Mononuclear cell (primary cell): ENCODE measurements around the gene CYP2U1. TPM values are rescaled to one million over a fixed set of nuclear protein-coding genes. Genes with fewer than 3 reads are reported as not detected.
A peak's percentile ranks its signal among the peaks of the same experiment; 100 is the strongest.
"Not testable (repeated sequence)": the region's sequence is repeated elsewhere in the genome, so short reads cannot be mapped to it uniquely, and the experiment has no call there.

Experiments
- H3K27me3 ChIP-seq: 2 replicates; pipeline ENCODE4 v1.6.0; 2011; ENCODE audit warnings: low read length, control low read depth; ENCODE audit not compliant: insufficient read depth
- H3K4me1 ChIP-seq: 2 replicates; pipeline ENCODE4 v1.5.1; 2011; ENCODE audit warnings: mild to moderate bottlenecking, low read length, control low read depth; ENCODE audit not compliant: insufficient read depth
- H3K4me3 ChIP-seq: 2 replicates; pipeline ENCODE4 v1.5.1; 2011; ENCODE audit warnings: mild to moderate bottlenecking, low read length, moderate library complexity
- H3K9me3 ChIP-seq: 2 replicates; pipeline ENCODE4 v1.5.1; 2011; ENCODE audit warnings: low read depth, mild to moderate bottlenecking, control low read depth, low read length
- total RNA-seq: library from RNA; depleted of rRNA; stranded (reverse); fragments of >200 nt; gene quantifications from one replicate; pipeline ENCODE4 v1.2.3, GENCODE V29; 2012

CYP2U1 gene
- total RNA-seq, 1 donor, result 4.0 TPM

- H3K9me3 ChIP-seq, H3K4me3 ChIP-seq, H3K4me1 ChIP-seq, H3K27me3 ChIP-seq: not testable (repeated sequence)
Measured at GRCh38 chr4:107905082-107905481, 26.3 kb upstream of the CYP2U1 start.

- no peaks in the 10 kb centered on the region for H3K9me3 ChIP-seq
- H3K4me3 ChIP-seq, result no peak overlapping the region
Measured at GRCh38 chr4:107906458-107907100, 24.8 kb upstream of the CYP2U1 start.

GRCh38 chr4:107908377-107908776, 23.0 kb upstream of the CYP2U1 start:
- H3K27me3 ChIP-seq, result no peaks in the 10 kb centered on the region
- H3K4me1 ChIP-seq, result no peaks in the 10 kb centered on the region
- no peaks in the 10 kb centered on the region for H3K9me3 ChIP-seq
- H3K4me3 ChIP-seq, result no peak overlapping the region

More at GRCh38 chr4:107906458-107907100, 24.8 kb upstream of the CYP2U1 start:
- H3K27me3 ChIP-seq, result no peaks in the 10 kb centered on the region
- H3K4me1 ChIP-seq, result no peaks in the 10 kb centered on the region

DNA sequence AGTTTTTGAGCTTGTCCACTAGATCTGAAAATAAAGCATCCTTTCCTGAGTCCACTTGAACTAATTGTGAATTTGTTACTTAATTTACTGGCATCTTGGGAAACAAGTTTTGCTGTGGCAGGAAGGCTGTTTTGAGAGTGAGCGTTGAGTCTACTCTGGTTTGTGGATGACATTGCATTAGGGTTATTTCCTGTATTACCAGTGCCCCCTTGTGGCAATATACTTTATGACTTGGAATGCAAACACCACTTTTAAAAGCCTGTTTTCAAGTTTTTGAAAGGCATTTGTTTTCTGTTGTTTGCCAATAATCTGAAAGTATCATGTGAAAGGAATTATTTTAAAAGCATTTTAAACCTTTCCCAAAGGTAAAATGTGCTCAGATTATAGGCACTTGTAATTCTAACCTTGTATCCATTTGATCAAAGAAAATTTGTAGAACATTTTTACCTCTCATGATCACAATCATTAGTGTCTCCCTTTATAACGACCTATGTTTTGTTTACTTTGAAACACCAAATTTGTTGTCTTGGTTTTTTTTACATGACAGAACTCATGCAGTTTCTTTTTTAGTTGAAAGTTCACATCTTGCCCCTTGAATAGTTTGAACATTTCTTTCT, 18.0 kb upstream of the CYP2U1 start:
- Histone ChIP-seq H3K4me1 (no peaks in the 10 kb centered on the region), H3K4me3 (no peak overlapping the region), H3K9me3 (no peaks in the 10 kb centered on the region), H3K27me3 (no peaks in the 10 kb centered on the region)

DNA sequence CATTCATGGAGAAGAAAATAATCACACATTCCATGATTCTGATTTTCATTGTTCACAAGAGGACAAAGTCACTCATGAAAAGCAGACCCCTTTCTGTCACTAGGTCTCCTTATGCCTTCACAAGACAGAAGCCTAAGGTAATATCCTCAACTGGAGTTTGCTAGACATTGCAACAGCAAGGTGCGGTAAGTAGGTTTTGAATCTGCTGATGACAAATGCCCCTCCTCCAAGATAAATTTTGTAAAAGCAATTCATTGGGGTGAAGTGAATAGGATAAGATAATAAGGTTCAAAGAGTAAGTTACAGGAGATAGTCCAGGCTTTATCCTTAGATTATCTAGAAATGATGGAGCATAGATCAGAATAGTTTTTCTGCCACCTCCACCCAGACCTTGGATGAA, 16.1 kb upstream of the CYP2U1 start:
- Histone ChIP-seq H3K4me1 (no peaks in the 10 kb centered on the region), H3K4me3 (no peak overlapping the region), H3K9me3 (peaks cover 14% of the 10 kb centered on the region), H3K27me3 (peaks cover 8% of the 10 kb centered on the region)

- H3K27me3 ChIP-seq, result peaks cover 10% of the 10 kb centered on the region
- H3K4me1 ChIP-seq, result no peaks in the 10 kb centered on the region
- peaks cover 18% of the 10 kb centered on the region for H3K9me3 ChIP-seq
Measured at GRCh38 chr4:107916623-107917022, 14.7 kb upstream of the CYP2U1 start.

DNA sequence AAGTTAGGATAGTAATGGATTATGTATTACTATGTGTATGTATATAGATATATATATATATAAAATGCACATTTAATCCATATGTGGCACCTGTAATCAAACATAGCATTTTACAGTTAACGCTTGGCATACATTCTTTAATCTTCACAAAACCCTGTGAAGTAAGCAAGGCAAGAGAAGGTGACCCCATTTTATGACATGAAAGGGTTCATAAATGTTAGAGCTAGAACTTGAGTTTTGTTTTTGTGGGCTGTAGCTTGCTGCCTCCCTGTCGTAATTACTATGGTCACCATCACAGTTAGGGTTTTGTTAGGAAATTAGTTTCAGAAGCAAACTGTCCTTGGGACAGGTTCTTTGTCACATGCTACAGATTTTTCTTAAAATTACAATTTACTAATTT, 13.8 kb upstream of the CYP2U1 start:
- Histone ChIP-seq H3K4me1 (no peaks in the 10 kb centered on the region), H3K4me3 (no peak overlapping the region), H3K27me3 (peaks cover 12% of the 10 kb centered on the region), H3K9me3 (peaks cover 18% of the 10 kb centered on the region)

More at GRCh38 chr4:107916623-107917022, 14.7 kb upstream of the CYP2U1 start:
- H3K4me3 ChIP-seq, result no peak overlapping the region

GRCh38 chr4:107922486-107923473, 8.6 kb upstream of the CYP2U1 start:
- H3K9me3 ChIP-seq, result peaks cover 18% of the 10 kb centered on the region
- peaks cover 12% of the 10 kb centered on the region for H3K27me3 ChIP-seq
- no peaks in the 10 kb centered on the region for H3K4me1 ChIP-seq
- H3K4me3 ChIP-seq, result no peak overlapping the region

DNA sequence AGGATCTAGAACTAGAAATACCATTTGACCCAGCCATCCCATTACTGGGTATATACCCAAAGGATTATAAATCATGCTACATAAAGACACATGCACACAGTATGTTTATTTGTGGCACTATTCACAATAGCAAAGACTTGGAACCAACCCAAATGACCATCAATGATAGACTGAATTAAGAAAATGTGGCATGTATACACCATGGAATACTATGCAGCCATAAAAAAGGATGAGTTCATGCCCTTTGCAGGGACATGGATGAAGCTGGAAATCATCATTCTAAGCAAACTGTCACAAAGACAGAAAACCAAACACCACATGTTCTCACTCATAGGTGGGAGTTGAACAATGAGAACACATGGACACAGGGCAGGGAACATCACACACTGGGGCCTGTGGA, 5.6 kb upstream of the CYP2U1 start:
- not testable (repeated sequence) for H3K4me3 ChIP-seq, H3K27me3 ChIP-seq, H3K9me3 ChIP-seq, H3K4me1 ChIP-seq

DNA sequence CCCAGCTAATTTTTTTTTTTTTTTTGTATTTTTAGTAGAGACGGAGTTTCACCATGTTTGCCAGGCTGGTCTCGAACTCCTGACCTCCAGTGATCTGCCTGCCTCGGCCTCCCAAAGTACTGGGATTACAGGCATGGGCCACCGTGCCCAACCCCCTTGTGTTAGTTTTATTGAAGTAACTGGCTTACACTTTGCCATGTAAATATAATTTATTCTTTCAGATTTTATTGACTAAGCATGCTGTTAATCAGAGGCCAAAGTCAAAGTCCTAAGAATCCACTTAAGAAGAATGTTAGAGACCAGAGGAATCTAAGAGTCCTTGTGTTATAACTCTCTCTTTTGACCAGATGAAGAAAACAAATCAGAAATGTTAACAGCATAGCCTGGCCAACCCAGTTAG, 4.5 kb upstream of the CYP2U1 start:
- not testable (repeated sequence) for H3K4me3 ChIP-seq, H3K4me1 ChIP-seq, H3K27me3 ChIP-seq, H3K9me3 ChIP-seq

DNA sequence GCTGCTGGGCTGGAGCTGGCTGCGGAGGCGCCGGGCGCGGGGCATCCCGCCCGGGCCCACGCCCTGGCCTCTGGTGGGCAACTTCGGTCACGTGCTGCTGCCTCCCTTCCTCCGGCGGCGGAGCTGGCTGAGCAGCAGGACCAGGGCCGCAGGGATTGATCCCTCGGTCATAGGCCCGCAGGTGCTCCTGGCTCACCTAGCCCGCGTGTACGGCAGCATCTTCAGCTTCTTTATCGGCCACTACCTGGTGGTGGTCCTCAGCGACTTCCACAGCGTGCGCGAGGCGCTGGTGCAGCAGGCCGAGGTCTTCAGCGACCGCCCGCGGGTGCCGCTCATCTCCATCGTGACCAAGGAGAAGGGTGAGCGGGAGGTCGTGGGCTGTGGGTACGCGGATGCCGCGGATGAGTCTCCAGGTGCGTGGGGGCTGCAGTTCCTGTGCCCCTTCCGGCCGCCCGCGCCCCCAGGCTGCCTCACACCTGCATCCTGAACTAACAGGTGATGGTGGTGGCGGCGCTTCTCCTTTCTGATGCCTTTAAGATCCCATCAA, 499 bp downstream of the CYP2U1 start:
- Histone ChIP-seq H3K4me3 (peak overlapping the region; percentile 61), H3K9me3 (no peaks in the 10 kb centered on the region), H3K4me1 (peaks cover 19% of the 10 kb centered on the region), H3K27me3 (no peaks in the 10 kb centered on the region)

- Histone ChIP-seq H3K4me3 (no peak overlapping the region), H3K4me1 (peaks cover 23% of the 10 kb centered on the region), H3K9me3 (no peaks in the 10 kb centered on the region), H3K27me3 (no peaks in the 10 kb centered on the region)
Measured at GRCh38 chr4:107935246-107935645, 3.9 kb downstream of the CYP2U1 start.

DNA sequence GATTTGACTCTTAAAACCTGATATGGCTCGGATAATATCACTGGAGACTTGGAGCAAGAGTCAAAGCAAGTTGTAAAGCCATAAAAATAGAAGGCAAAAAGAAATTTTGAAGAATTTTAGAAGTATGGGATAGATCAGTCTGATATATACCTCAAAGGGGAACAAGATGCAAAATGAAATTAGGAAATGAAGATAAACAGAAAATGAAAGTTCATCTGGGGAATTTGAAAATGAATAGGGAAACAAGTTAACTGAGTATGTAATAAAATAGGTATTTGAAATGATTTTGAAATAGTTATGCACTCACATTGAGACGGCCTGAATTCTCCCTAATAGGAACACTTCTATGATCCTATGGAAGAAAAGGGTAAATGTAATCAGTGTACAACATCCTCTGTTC, 5.7 kb downstream of the CYP2U1 start:
- H3K9me3 ChIP-seq, result no peaks in the 10 kb centered on the region
- no peak overlapping the region for H3K4me3 ChIP-seq
- peaks cover 13% of the 10 kb centered on the region for H3K4me1 ChIP-seq
- H3K27me3 ChIP-seq, result no peaks in the 10 kb centered on the region

- Histone ChIP-seq H3K27me3 (no peaks in the 10 kb centered on the region), H3K9me3 (no peaks in the 10 kb centered on the region), H3K4me3 (no peak overlapping the region), H3K4me1 (peaks cover 5% of the 10 kb centered on the region)
Measured at GRCh38 chr4:107939307-107939706, 8.0 kb downstream of the CYP2U1 start.

GRCh38 chr4:107945809-107946208, 14.5 kb downstream of the CYP2U1 start:
- Histone ChIP-seq H3K27me3 (no peaks in the 10 kb centered on the region), H3K9me3 (no peaks in the 10 kb centered on the region), H3K4me3 (no peak overlapping the region), H3K4me1 (no peaks in the 10 kb centered on the region)
